ENCODE data around the gene NHSL1. TPM values are rescaled to one million over a fixed set of nuclear protein-coding genes. Genes with fewer than 3 reads are reported as not detected.

NHSL1 gene
- total RNA-seq (55.0 and 66.9 TPM in 2 replicates), polyA plus RNA-seq (24.8 and 25.2 TPM in 2 replicates), polyA minus RNA-seq (107 and 133 TPM in 2 replicates), Bru-seq, nascent RNA (percentile 96 among the genes with signal in this experiment), BruChase-seq, experiment 1, labeled RNA remaining after a 6-hour chase (percentile 80 among the genes with signal in this experiment), BruChase-seq, experiment 2, labeled RNA remaining after a 2-hour chase (percentile 89 among the genes with signal in this experiment)
- polyA plus RNA-seq (2011; cell fraction: cytosol; rRNA removed) = 23.5 and 25.5 TPM in 2 replicates
- polyA plus RNA-seq (2011; cell fraction: nucleus; rRNA removed) = 53.5 and 60.0 TPM in 2 replicates
- polyA plus RNA-seq (2012) = 35.2 and 36.6 TPM in 2 replicates
- 5.1 TPM for polyA minus RNA-seq (2011; cell fraction: cytosol; rRNA and poly(A)+ RNA removed)
- polyA minus RNA-seq (2011; cell fraction: nucleus; rRNA and poly(A)+ RNA removed) = 88.3 and 116 TPM in 2 replicates
- long read RNA-seq, partial matches to known transcripts = 17 of 40 reads
- long read RNA-seq, other reads (novel, unspliced or antisense) = 22 of 40 reads

GRCh38 chr6:138499303-138500018 lies at the start of gene NHSL1:
NHSL1 (minus strand) TSS chr6:138499494; CDS start chr6:138499290, 204 bp downstream.
- Histone ChIP-seq H3K9ac (replicated peaks; ENCODE audit: extremely low read depth, insufficient read depth, low read length) (no peak within 1 kb of the TSS), H3K4me3 (replicated peaks in 1 of 3; ENCODE audit: insufficient read depth in 1 of 3, low read depth in 1 of 3, low read length in 3 of 3) (no peak within 1 kb of the TSS), H2AFZ (ENCODE audit: low read depth, low read length) (no peak within 1 kb of the TSS), H3K79me2 (ENCODE audit: control insufficient read depth, insufficient read depth, low read length) (peaks cover 88% of the 10 kb centered on the region), H3K27ac (ENCODE audit: insufficient read depth, low read depth, low read length) (no peak within 1 kb of the TSS), H4K20me1 (replicated peaks; ENCODE audit: control insufficient read depth, extremely low read depth, insufficient read depth, low read length) (peaks cover 29% of the 10 kb centered on the region), H3K36me3 (ENCODE audit: control insufficient read depth in 2 of 2, extremely low read depth in 1 of 2, insufficient read depth in 2 of 2, low read length in 2 of 2) (peaks cover 0 to 3% of the 10 kb centered on the region in 2 experiments), H3K9me1 (replicated peaks; ENCODE audit: control insufficient read depth, extremely low read depth, insufficient read depth, low read length) (no peaks in the 10 kb centered on the region), H3K4me2 (ENCODE audit: insufficient read depth, low read length) (no peak within 1 kb of the TSS), H3K4me1 (ENCODE audit: control insufficient read depth, extremely low read depth, insufficient read depth, low read length) (no peaks in the 10 kb centered on the region), H3K27me3 (ENCODE audit: control insufficient read depth in 2 of 2, insufficient read depth in 2 of 2, low read length in 2 of 2) (no peaks in the 10 kb centered on the region), H3K9me3 (replicated peaks; ENCODE audit: control insufficient read depth, insufficient read depth, low read length) (no peaks in the 10 kb centered on the region)
- FAIRE-seq (peak; percentile 21), DNase-seq (ENCODE audit: low read depth, low spot score) (no peak)
- intact Hi-C loops (cut with micrococcal nuclease) (no loop called here), dilution Hi-C loops (cut with MboI; ENCODE audit: extremely low pct_ligation_motif_present, low sequenced_read_pairs) (no loop called here)
- no peak for TF ChIP-seq POLR2A (IDR thresholded peaks at IDR 0.05; ENCODE audit: low read depth, low read length)
- TF ChIP-seq EZH2 (IDR thresholded peaks at IDR 0.05; ENCODE audit: borderline replicate concordance, low read depth, low read length, severe bottlenecking) = no peak
- no peak for TF ChIP-seq CTCF (IDR thresholded peaks at IDR 0.05; ENCODE audit: extremely low read depth in 1 of 2, insufficient read depth in 1 of 2, low read depth in 1 of 2, low read length in 2 of 2)
- no peak for TF ChIP-seq FOS (IDR thresholded peaks at IDR 0.05; ENCODE audit: borderline replicate concordance, insufficient read depth, low read length)
- TF ChIP-seq POLR2AphosphoS5 (IDR thresholded peaks at IDR 0.05; ENCODE audit: insufficient read depth, low read depth, low read length) = no peak
- no peak for TF ChIP-seq JUN (IDR thresholded peaks at IDR 0.05; ENCODE audit: borderline replicate concordance, insufficient read depth, insufficient read length, low read depth)
- POLR2A ChIA-PET = interaction anchor here (1.2 kb wide), 1 partner anchor 10 kb away, joined by 3 read pairs; no protein-coding TSS in a partner anchor
- CTCF ChIA-PET = interaction anchor here (1.4 to 1.8 kb wide), 4 partner anchors 11 to 70 kb away, joined by 3 to 4 read pairs (median 4); no protein-coding TSS in a partner anchor
- no TSS peak for BruUV-seq (replicated peaks)

All from endothelial cell of umbilical vein (primary cell).